Measurements from ENCODE around the gene NKD1.

DNA sequence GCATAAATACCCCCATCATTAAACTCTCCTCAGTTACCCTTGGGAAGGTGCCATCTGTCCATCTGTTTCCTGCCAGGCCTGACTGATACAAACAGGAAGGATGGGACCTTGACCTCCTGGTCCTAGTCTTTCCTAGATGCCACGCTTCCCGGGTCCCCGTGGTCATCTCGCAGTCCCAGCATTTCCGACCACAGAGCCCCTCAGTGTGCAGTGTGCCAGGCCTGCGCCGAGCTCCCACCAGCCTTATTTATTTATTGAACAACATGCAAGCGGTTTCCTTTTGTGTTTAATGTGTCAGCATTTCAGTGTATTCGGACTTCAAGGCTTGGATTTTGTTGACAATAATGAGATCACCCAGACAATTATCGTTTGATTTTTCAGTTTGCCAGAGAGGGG, 45.6 kb upstream of the NKD1 start:
- TF ChIP-seq, protein P1, sequence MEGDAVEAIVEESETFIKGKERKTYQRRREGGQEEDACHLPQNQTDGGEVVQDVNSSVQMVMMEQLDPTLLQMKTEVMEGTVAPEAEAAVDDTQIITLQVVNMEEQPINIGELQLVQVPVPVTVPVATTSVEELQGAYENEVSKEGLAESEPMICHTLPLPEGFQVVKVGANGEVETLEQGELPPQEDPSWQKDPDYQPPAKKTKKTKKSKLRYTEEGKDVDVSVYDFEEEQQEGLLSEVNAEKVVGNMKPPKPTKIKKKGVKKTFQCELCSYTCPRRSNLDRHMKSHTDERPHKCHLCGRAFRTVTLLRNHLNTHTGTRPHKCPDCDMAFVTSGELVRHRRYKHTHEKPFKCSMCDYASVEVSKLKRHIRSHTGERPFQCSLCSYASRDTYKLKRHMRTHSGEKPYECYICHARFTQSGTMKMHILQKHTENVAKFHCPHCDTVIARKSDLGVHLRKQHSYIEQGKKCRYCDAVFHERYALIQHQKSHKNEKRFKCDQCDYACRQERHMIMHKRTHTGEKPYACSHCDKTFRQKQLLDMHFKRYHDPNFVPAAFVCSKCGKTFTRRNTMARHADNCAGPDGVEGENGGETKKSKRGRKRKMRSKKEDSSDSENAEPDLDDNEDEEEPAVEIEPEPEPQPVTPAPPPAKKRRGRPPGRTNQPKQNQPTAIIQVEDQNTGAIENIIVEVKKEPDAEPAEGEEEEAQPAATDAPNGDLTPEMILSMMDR (IDR thresholded peaks at IDR 0.05) = no peak
- TF ChIP-seq EZH2 (IDR thresholded peaks at IDR 0.05; ENCODE audit: borderline replicate concordance, insufficient read depth, low read depth, low read length, poor library complexity, severe bottlenecking) = no peak
